ENCODE measurements around the gene RIPOR1. TPM values are rescaled to one million over a fixed set of nuclear protein-coding genes. Genes with fewer than 3 reads are reported as not detected.
"Not testable (repeated sequence)": the region's sequence is repeated elsewhere in the genome, so short reads cannot be mapped to it uniquely, and the experiment has no call there.

Gene RIPOR1
- total RNA-seq, 2 experiments from 2014 or later = 12.8 to 15.8 TPM

DNA sequence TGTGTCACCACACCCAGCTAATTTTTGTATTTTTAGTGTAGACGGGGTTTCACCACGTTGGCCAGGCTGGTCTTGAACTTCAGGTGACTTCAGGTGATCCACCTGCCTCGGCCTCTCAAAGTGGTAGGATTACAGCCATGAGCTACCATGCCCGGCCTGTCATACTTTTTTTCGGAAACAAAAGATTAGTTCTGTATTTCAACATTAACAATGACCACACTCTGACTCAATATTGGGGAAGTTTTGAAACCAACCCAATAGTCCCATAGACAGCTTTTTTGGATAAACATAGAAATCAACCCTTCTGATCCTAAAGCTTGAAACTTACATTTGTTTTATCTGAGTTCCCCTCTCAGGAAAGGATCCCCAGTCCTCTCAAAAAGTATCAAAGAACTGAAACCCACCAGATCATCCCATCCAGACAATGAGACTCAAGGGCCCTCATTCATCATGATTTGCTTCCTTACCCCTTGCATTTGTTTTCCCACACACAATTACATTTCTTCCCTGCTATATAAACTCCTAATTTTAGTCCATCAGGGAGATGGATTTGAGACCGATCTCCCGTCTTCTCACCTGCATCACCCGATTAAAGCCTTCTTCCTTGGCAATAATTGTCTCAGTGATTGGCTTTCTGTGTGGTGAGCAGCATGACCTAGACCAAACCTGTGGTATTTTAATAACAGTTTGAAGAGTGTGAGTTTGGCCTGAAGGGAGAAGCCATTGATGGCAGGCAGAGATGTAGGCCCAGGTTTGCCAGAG lies 38.1 kb upstream of the RIPOR1 start:
- ChIA-PET CTCF (interaction anchor here (1.7 to 20.8 kb wide), 4 partner anchors 9 to 31 kb away, joined by 12 to 195 read pairs (median 25); partner anchors contain the start of gene ATP6V0D1), POLR2A (interaction anchor here (0.6 kb wide), 1 partner anchor 199 kb away, joined by 3 read pairs; no protein-coding TSS in a partner anchor)
- Mint-ChIP-seq H3K27ac (no peak overlapping the region), H3K27me3 (no peaks in the 10 kb centered on the region), H3K9me3 (no peaks in the 10 kb centered on the region), H3K36me3 (ENCODE audit: low read depth) (peaks cover 2% of the 10 kb centered on the region), H3K4me3 (no peak overlapping the region), H3K4me1 (peaks cover 19% of the 10 kb centered on the region)
- no peak for DNase-seq

- CTCF ChIA-PET = interaction anchor here (1.3 to 20.8 kb wide), 2 partner anchors 15 to 22 kb away, joined by 4 to 195 read pairs; no protein-coding TSS in a partner anchor
- Mint-ChIP-seq H3K4me1 (peaks cover 22% of the 10 kb centered on the region), H3K4me3 (no peak overlapping the region), H3K27ac (no peak overlapping the region), H3K36me3 (ENCODE audit: low read depth) (peaks cover 18% of the 10 kb centered on the region), H3K27me3 (no peaks in the 10 kb centered on the region), H3K9me3 (no peaks in the 10 kb centered on the region)
- no peak for DNase-seq
- POLR2A ChIA-PET = no interaction called here
Observed at GRCh38 chr16:67499106-67499505, 29.5 kb upstream of the RIPOR1 start.

DNA sequence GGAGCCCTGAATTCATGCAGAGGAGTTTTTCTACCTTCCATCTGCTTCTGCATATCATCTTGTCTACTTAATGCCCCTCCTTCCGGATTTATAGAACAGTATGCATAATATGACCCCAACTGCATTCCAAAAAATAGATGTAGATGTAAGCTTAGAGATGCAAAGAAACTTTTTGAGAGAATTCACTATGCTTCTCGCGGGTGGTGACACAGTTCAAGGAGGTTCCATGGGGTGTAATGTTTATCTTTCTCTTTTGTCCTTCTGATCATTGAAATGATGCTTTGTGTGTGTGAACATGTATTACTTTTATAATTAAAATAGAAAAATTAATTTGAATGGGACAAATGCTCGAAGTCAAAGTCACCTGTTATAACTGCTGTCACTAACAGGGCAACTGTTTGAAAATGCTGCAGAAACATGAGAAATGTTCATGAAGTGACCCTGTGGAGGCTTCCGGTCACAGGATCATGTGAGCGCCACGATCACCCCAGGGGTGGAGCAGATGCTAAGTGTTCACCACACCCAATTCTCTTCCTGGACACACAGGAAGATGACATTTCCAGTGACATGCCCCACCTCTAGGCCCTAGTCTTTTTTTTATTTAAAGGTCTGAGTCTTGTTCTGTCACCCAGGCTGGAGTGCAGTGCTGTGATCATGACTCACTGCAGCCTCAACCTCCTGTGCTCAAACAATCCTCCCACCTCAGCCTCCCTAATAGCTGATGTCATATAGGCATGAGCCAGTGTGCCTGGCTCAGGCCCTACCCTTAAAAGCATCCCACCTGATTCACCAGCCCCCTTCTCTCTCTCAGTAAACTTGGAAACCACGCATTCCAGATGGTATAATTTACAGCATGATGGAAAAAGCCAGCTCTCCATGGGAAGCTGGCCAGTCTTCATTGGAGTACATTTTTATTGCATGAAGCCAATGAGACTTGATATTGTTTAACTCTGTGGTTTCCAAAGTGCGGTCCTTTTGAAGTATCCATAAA lies 24.3 kb upstream of the RIPOR1 start:
- Mint-ChIP-seq H3K4me1 (peaks cover 52% of the 10 kb centered on the region), H3K9me3 (peaks cover 3% of the 10 kb centered on the region), H3K4me3 (peak overlapping the region; percentile 43), H3K27ac (peak overlapping the region; percentile 97), H3K27me3 (no peaks in the 10 kb centered on the region), H3K36me3 (ENCODE audit: low read depth) (peaks cover 33% of the 10 kb centered on the region)
- ChIA-PET POLR2A (no interaction called here), CTCF (interaction anchor here (0.6 to 5.6 kb wide), 10 partner anchors 8 to 141 kb away, joined by 3 to 41 read pairs (median 4); partner anchors contain the start of genes ATP6V0D1 and CARMIL2)
- DNase-seq = peak; percentile 79

- H3K4me3 Mint-ChIP-seq = no peak overlapping the region
- ChIA-PET CTCF (interaction anchor here (0.6 to 5.6 kb wide), 3 partner anchors 15 to 232 kb away, joined by 3 to 41 read pairs (median 6); no protein-coding TSS in a partner anchor), POLR2A (no interaction called here)
Observed at GRCh38 chr16:67506468-67506867, 22.2 kb upstream of the RIPOR1 start.

GRCh38 chr16:67509016-67509415 lies 19.6 kb upstream of the RIPOR1 start:
- peaks cover 40% of the 10 kb centered on the region for H3K4me1 Mint-ChIP-seq
- H3K9me3 Mint-ChIP-seq = peaks cover 3% of the 10 kb centered on the region
- H3K27ac Mint-ChIP-seq = no peak overlapping the region
- no peaks in the 10 kb centered on the region for H3K27me3 Mint-ChIP-seq
- CTCF ChIA-PET = interaction anchor here (1.0 to 4.4 kb wide), 2 partner anchors 12 to 15 kb away, joined by 3 to 46 read pairs; no protein-coding TSS in a partner anchor
- H3K36me3 Mint-ChIP-seq (ENCODE audit: low read depth) = peaks cover 18% of the 10 kb centered on the region
- POLR2A ChIA-PET = no interaction called here
- DNase-seq = no peak
- H3K4me3 Mint-ChIP-seq = no peak overlapping the region

More at GRCh38 chr16:67506468-67506867, 22.2 kb upstream of the RIPOR1 start:
- H3K27me3 Mint-ChIP-seq = no peaks in the 10 kb centered on the region
- H3K4me1 Mint-ChIP-seq = peaks cover 50% of the 10 kb centered on the region
- H3K36me3 Mint-ChIP-seq (ENCODE audit: low read depth) = peaks cover 28% of the 10 kb centered on the region
- H3K27ac Mint-ChIP-seq = peak overlapping the region; percentile 79
- no peak for DNase-seq
- H3K9me3 Mint-ChIP-seq = peaks cover 3% of the 10 kb centered on the region

GRCh38 chr16:67513892-67514291 lies 14.7 kb upstream of the RIPOR1 start:
- H3K36me3 Mint-ChIP-seq (ENCODE audit: low read depth); H3K4me3 Mint-ChIP-seq; H3K9me3 Mint-ChIP-seq; H3K27me3 Mint-ChIP-seq; DNase-seq; POLR2A ChIA-PET: not testable (repeated sequence)
- CTCF ChIA-PET = interaction anchor here (0.6 to 3.9 kb wide), 25 partner anchors 8 to 253 kb away, joined by 3 to 27 read pairs (median 4); partner anchors contain the start of genes ATP6V0D1 and CTCF
- H3K4me1 Mint-ChIP-seq = peaks cover 32% of the 10 kb centered on the region
- peak overlapping the region; percentile 25 for H3K27ac Mint-ChIP-seq

DNA sequence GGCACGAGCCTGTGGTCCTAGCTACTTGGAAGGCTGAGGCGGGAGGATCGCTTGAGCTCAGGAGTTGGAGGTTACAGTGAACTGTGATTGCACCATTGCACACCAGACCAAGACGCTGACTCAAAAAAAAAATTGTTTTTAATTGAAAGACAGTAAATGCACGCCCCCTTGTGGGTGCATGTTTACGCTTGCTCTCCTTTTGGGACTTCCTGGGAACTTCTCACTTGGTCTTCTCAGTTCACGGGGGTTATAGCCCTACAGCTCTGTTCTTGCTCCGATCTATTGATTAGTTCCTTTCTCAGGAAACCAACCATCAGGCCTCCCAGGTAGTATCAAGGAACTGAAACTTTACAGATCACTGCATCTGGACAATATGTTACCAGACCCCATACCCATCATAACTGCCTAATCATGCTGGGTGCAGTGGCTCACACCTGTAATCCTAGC lies 14.2 kb upstream of the RIPOR1 start:
- peak; percentile 89 for DNase-seq
- Mint-ChIP-seq H3K27ac (peak overlapping the region; percentile 83), H3K9me3 (no peaks in the 10 kb centered on the region), H3K4me1 (peaks cover 33% of the 10 kb centered on the region), H3K36me3 (ENCODE audit: low read depth) (no peaks in the 10 kb centered on the region), H3K4me3 (no peak overlapping the region), H3K27me3 (peaks cover 1% of the 10 kb centered on the region)
- ChIA-PET CTCF (interaction anchor here (0.6 to 3.9 kb wide), 25 partner anchors 9 to 254 kb away, joined by 3 to 27 read pairs (median 4); partner anchors contain the start of genes ATP6V0D1 and CTCF), POLR2A (no interaction called here)

DNA sequence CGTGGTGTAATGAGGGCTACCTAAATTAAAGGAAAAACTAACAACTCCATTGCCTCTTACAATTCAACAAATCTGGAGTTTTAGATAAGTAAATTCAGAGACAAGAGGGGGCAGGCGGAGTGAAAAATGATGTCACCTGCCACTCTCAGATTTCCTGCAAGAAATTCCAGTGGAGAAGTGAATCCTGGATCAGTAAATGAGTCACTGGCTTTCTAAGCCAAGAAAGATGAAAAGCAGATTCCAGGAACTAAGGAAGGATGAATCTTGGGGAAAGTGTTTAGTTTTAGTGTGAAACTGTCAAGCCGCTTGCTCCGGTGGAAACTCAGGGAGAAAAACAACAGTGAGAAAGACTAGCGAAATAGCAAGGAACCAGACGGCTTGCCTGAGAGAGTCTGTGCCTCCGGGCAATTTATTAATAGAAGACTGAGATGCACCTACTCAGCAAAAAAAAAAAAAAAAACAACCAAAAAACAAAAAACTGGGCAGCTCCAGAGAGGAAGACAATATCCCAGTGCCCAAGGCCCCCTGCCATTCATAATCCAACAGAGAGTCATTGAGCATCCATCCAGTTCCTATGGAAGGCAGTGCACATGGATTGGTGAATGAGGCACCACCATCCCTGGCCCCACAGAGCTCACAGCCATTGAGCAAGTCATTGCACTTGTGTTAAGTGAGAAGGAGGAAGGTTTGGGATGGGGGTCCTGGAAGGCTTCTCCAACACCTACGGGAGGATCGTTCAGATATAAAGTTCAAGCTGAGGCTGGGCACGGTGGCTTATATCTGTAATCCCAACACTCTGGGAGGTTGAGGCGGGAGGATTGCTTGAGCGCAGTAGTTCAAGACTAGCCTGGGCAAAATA lies 12.1 kb upstream of the RIPOR1 start:
- ChIA-PET CTCF (interaction anchor here (1.0 to 3.9 kb wide), 8 partner anchors 20 to 151 kb away, joined by 3 to 27 read pairs (median 4); partner anchors contain the start of genes ATP6V0D1, C16orf86, CTCF and ENKD1), POLR2A (no interaction called here)
- Mint-ChIP-seq H3K9me3 (no peaks in the 10 kb centered on the region), H3K27me3 (peaks cover 3% of the 10 kb centered on the region), H3K27ac (no peak overlapping the region), H3K4me3 (no peak overlapping the region), H3K4me1 (peaks cover 48% of the 10 kb centered on the region), H3K36me3 (ENCODE audit: low read depth) (no peaks in the 10 kb centered on the region)
- DNase-seq = no peak

GRCh38 chr16:67517155-67517445 lies 11.5 kb upstream of the RIPOR1 start:
- ChIA-PET CTCF (interaction anchor here (1.0 to 1.7 kb wide), 4 partner anchors 21 to 45 kb away, joined by 3 to 5 read pairs (median 4); partner anchors contain the start of genes ATP6V0D1 and CTCF), POLR2A (no interaction called here)
- H3K9me3 Mint-ChIP-seq = no peaks in the 10 kb centered on the region
- no peak overlapping the region for H3K4me3 Mint-ChIP-seq
- H3K36me3 Mint-ChIP-seq (ENCODE audit: low read depth) = no peaks in the 10 kb centered on the region
- H3K27me3 Mint-ChIP-seq = peaks cover 3% of the 10 kb centered on the region
- DNase-seq = no peak
- peaks cover 50% of the 10 kb centered on the region for H3K4me1 Mint-ChIP-seq
- H3K27ac Mint-ChIP-seq = no peak overlapping the region

DNA sequence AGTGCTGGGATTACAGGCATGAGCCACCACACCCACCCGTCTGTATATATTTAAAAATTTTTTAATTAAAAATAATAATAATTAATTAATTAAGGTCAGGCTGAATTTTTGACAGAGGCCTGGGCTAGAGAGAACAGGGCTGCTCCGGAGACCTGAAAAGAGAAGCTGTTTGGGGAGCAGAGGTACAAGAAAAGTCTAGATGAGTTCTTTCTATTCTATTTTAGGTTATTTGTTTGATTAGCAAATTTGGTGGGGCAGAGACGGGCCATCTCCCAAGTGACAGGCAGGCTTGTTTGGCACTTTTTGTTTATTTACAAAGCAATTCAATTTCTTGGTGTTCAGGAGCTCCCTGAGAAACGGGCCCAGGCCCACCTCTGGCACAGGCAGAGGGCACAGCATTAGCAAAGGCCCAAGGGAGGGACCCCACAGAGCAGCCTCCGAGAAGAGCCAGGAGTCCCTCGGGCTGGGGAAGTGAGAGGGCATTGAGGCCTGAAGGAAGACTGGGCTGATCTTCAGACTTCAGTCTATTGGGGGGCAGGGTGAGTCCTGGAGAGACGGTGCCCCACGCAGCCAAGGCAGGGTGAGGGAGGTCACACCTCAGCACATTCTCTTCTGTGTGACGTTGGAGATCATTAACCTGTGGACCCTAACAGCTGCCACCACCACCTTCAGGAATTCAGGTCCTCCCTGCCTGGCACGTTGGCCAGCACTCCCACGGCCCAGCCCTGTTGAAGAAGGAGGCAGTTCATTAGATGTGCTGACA lies 10.8 kb upstream of the RIPOR1 start:
- no peaks in the 10 kb centered on the region for H3K36me3 Mint-ChIP-seq (ENCODE audit: low read depth)
- no peaks in the 10 kb centered on the region for H3K9me3 Mint-ChIP-seq
- CTCF ChIA-PET = interaction anchor here (1.0 to 1.7 kb wide), 4 partner anchors 21 to 44 kb away, joined by 3 to 5 read pairs (median 4); partner anchors contain the start of genes ATP6V0D1 and CTCF
- no peak overlapping the region for H3K4me3 Mint-ChIP-seq
- no peak for DNase-seq
- H3K4me1 Mint-ChIP-seq = peaks cover 52% of the 10 kb centered on the region
- POLR2A ChIA-PET = interaction anchor here (0.5 to 0.6 kb wide), 2 partner anchors 15 to 34 kb away, joined by 4 to 6 read pairs; no protein-coding TSS in a partner anchor
- no peak overlapping the region for H3K27ac Mint-ChIP-seq
- peaks cover 3% of the 10 kb centered on the region for H3K27me3 Mint-ChIP-seq

DNA sequence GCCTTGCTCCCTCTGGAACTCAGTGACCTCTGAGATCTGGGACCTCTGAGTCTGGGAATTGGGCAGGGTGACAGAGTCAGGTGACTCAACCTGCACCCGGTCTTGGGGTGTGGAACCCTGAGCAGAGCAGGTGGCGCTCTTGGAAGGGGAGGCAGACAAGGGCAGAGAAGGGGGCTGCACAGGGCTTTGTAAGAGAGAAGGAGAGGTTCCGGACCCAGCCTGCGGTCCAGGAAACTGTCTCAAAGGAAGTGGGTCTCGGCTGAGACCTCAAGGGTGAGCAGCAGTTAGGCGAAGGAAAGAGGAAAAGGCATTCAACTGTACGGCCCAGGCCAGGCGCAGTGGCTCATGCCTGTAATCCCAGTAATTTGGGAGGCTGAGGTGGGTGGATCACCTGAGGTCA lies 10.0 kb upstream of the RIPOR1 start:
- ChIA-PET POLR2A (no interaction called here), CTCF (interaction anchor here (0.6 to 6.1 kb wide), 3 partner anchors 16 to 471 kb away, joined by 3 to 195 read pairs (median 116); partner anchors contain the start of genes AGRP and ATP6V0D1)
- H3K27me3 Mint-ChIP-seq = peaks cover 3% of the 10 kb centered on the region

More for the DNA sequence above, 10.0 kb upstream of the RIPOR1 start:
- Mint-ChIP-seq H3K4me1 (peaks cover 54% of the 10 kb centered on the region), H3K4me3 (peak overlapping the region; percentile 25), H3K27ac (peak overlapping the region; percentile 25), H3K9me3 (no peaks in the 10 kb centered on the region), H3K36me3 (ENCODE audit: low read depth) (no peaks in the 10 kb centered on the region)
- no peak for DNase-seq

Data from activated CD4-positive, alpha-beta T cell treated with anti-CD3 and anti-CD28 coated beads, Interleukin-2, amount 10 ng/mL, durations not matched to agents 7 days and 5 days (primary cell).